Hepatocyte (in vitro differentiated cells): ENCODE data around the gene POLR2M. TPM values are rescaled to one million over a fixed set of nuclear protein-coding genes. Genes with fewer than 3 reads are reported as not detected.

Experiments
- DNase-seq: peaks from one replicate; pipeline ENCODE4 v3.0.0-alpha.2; 2016; ENCODE audit warnings: low spot score
- H2AFZ ChIP-seq: fragments of 200-600 bp; sonication (generic); 2 replicates; pipeline ENCODE4 v1.6.0; 2016; ENCODE audit warnings: antibody characterized with exemption, mild to moderate bottlenecking
- H3K27ac ChIP-seq: fragments of 200-600 bp; sonication (generic); 2 replicates; pipeline ENCODE4 v1.5.1; 2016; ENCODE audit warnings: mild to moderate bottlenecking
- H3K27me3 ChIP-seq: fragments of 200-600 bp; sonication (generic); 2 replicates; pipeline ENCODE4 v1.6.1; 2016
- H3K36me3 ChIP-seq: fragments of 200-600 bp; sonication (generic); replicated peaks from 2 replicates; pipeline ENCODE4 v1.5.1; 2016; ENCODE audit warnings: low read depth; ENCODE audit not compliant: insufficient read depth
- H3K4me1 ChIP-seq: fragments of 200-600 bp; sonication (generic); 2 replicates; pipeline ENCODE4 v1.5.1; 2016; ENCODE audit warnings: mild to moderate bottlenecking, moderate library complexity; ENCODE audit not compliant: insufficient read depth
- H3K4me2 ChIP-seq: fragments of 200-600 bp; sonication (generic); 2 replicates; pipeline ENCODE4 v1.6.0; 2016
- H3K4me3 ChIP-seq: fragments of 200-600 bp; sonication (generic); 2 replicates; pipeline ENCODE4 v1.5.1; 2016; ENCODE audit warnings: mild to moderate bottlenecking
- H3K79me2 ChIP-seq: fragments of 200-600 bp; sonication (generic); 2 replicates; pipeline ENCODE4 v1.6.0; 2017; ENCODE audit warnings: mild to moderate bottlenecking
- H3K9me2 ChIP-seq: fragments of 200-600 bp; sonication (generic); replicated peaks from 2 replicates; pipeline ENCODE4 v1.6.0; 2017; ENCODE audit warnings: mild to moderate bottlenecking; ENCODE audit not compliant: insufficient read depth
- H3K9me3 ChIP-seq: fragments of 200-600 bp; sonication (generic); 2 replicates; pipeline ENCODE4 v1.5.1; 2016; ENCODE audit warnings: low read depth, mild to moderate bottlenecking
- H4K20me1 ChIP-seq: fragments of 200-600 bp; sonication (generic); 2 replicates; pipeline ENCODE4 v1.6.0; 2016; ENCODE audit warnings: mild to moderate bottlenecking; ENCODE audit not compliant: insufficient read depth, poor library complexity, severe bottlenecking
- EZH2 ChIP-seq: fragments of 200-600 bp; sonication (generic); IDR thresholded peaks from 2 replicates; pipeline ENCODE4 v1.6.1; 2016; ENCODE audit warnings: antibody characterized with exemption, mild to moderate bottlenecking, borderline replicate concordance
- EZH2phosphoT487 ChIP-seq: fragments of 200-600 bp; sonication (generic); IDR thresholded peaks from one replicate; pipeline ENCODE4 v1.6.1; 2018; ENCODE audit warnings: antibody characterized with exemption, mild to moderate bottlenecking, low read depth, moderate library complexity; ENCODE audit not compliant: unreplicated experiment, severe bottlenecking
- WGBS: methylation state at CpG from one replicate; pipeline ENCODE4 v1.1.6; 2016; ENCODE audit warnings: low lambda C conversion rate; ENCODE audit errors: missing lambda C conversion rate; 5-methylcytosine and 5-hydroxymethylcytosine counted together
- polyA plus RNA-seq: library from polyadenylated mRNA; unstranded; fragments of >200 nt; fragmentation: Nextera tagmentation; extraction: Ambion mirVana; gene quantifications from 2 replicates; pipeline ENCODE4 v1.2.1, GENCODE V29; 2016
- total RNA-seq: library from RNA; depleted of rRNA; stranded (reverse); fragments of >200 nt; gene quantifications from 2 replicates; pipeline ENCODE4 v1.2.3, GENCODE V29; 2014
- TF ChIP-seq, protein P1 (sequence below): fragments of 200-600 bp; sonication (generic); IDR thresholded peaks from 2 replicates; pipeline ENCODE4 v1.5.1; 2016; ENCODE audit warnings: antibody characterized with exemption, mild to moderate bottlenecking; ENCODE audit not compliant: poor library complexity

The POLR2M gene
- total and polyA plus RNA-seq, 2 experiments from 2014 or later = 27.0 to 145 TPM

DNA sequence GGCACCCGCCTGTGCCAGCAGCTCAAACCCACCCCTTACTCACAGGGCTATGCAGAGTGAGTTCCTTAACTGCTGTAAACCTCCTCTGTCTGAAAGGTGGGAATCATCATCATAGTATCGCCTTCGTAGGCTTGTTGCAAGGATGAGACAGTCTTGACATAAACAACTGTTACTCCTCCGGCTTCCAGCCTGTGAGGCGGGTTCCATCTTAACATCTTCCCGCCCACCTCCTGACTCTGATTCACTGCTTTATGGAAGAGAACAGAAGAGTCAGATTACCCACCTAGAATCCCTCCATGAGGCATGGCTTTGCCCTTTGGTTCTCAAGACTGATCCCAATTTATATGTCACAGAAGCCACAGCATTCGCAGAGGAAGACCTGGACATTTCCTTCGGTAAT is 21.9 kb downstream of the POLR2M start:
- Histone ChIP-seq H3K27me3 (no peaks in the 10 kb centered on the region), H2AFZ (no peak overlapping the region), H3K4me2 (no peak overlapping the region)

GRCh38 chr15:57730876-57731275 is 24.4 kb downstream of the POLR2M start:
- Histone ChIP-seq H3K79me2 (no peaks in the 10 kb centered on the region), H2AFZ (no peak overlapping the region), H3K27ac (no peak overlapping the region), H3K4me1 (peaks cover 4% of the 10 kb centered on the region), H3K4me2 (no peak overlapping the region), H3K4me3 (no peak overlapping the region), H3K9me3 (no peaks in the 10 kb centered on the region), H3K9me2 (no peaks in the 10 kb centered on the region), H4K20me1 (no peaks in the 10 kb centered on the region), H3K36me3 (no peaks in the 10 kb centered on the region), H3K27me3 (no peaks in the 10 kb centered on the region)
- DNase-seq = no peak
- WGBS = 87% methylated on average over 5 of the region's 5 CpGs
- TF ChIP-seq, protein P1, sequence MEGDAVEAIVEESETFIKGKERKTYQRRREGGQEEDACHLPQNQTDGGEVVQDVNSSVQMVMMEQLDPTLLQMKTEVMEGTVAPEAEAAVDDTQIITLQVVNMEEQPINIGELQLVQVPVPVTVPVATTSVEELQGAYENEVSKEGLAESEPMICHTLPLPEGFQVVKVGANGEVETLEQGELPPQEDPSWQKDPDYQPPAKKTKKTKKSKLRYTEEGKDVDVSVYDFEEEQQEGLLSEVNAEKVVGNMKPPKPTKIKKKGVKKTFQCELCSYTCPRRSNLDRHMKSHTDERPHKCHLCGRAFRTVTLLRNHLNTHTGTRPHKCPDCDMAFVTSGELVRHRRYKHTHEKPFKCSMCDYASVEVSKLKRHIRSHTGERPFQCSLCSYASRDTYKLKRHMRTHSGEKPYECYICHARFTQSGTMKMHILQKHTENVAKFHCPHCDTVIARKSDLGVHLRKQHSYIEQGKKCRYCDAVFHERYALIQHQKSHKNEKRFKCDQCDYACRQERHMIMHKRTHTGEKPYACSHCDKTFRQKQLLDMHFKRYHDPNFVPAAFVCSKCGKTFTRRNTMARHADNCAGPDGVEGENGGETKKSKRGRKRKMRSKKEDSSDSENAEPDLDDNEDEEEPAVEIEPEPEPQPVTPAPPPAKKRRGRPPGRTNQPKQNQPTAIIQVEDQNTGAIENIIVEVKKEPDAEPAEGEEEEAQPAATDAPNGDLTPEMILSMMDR = no peak
- TF ChIP-seq EZH2phosphoT487 (no peak), EZH2 (no peak)

More for the DNA sequence above, 21.9 kb downstream of the POLR2M start:
- TF ChIP-seq EZH2phosphoT487 (no peak), EZH2 (no peak)
- TF ChIP-seq, protein P1 = no peak
- Histone ChIP-seq H4K20me1 (no peaks in the 10 kb centered on the region), H3K36me3 (no peaks in the 10 kb centered on the region), H3K4me1 (no peaks in the 10 kb centered on the region), H3K79me2 (no peaks in the 10 kb centered on the region), H3K4me3 (no peak overlapping the region), H3K9me2 (no peaks in the 10 kb centered on the region), H3K9me3 (no peaks in the 10 kb centered on the region), H3K27ac (no peak overlapping the region)
- 84% methylated on average over 8 of the region's 8 CpGs for WGBS
- DNase-seq = no peak

DNA sequence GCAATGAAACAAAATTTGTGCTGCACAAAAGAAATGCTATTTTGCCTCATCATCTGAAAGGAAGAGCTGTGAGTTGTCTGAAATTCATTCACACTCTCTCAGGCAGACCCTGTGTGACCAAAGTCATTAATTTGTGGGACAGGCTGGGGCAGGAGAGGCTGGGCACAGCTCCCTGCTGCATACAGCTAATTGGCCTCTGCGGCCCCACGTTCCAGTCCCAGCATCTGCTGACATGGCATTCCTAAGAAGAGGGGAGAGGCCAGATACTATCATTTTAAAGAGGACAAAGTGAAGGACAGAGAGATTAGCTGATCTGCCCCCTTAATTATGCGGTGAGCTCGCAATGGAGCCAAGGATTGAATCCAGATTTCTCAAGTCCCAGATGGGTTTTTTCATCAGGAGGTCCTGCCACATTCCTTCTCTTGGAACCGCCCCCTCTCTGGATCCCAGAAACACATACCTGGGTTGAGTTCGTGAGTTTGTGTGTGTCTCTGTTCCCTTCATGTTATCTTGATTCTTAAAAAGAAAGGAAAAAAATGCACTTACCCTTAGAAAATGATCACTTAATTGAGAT is 25.1 kb downstream of the POLR2M start:
- Histone ChIP-seq H3K79me2 (no peaks in the 10 kb centered on the region), H3K4me3 (no peak overlapping the region), H3K4me2 (no peak overlapping the region), H2AFZ (no peak overlapping the region), H4K20me1 (no peaks in the 10 kb centered on the region), H3K27ac (no peak overlapping the region), H3K36me3 (no peaks in the 10 kb centered on the region), H3K27me3 (no peaks in the 10 kb centered on the region), H3K9me3 (no peaks in the 10 kb centered on the region), H3K4me1 (peaks cover 4% of the 10 kb centered on the region), H3K9me2 (no peaks in the 10 kb centered on the region)
- WGBS = 52% methylated on average over 6 of the region's 6 CpGs
- no peak for DNase-seq
- TF ChIP-seq, protein P1 = no peak
- TF ChIP-seq EZH2 = no peak
- no peak for TF ChIP-seq EZH2phosphoT487
